GM18511 (cell line): ENCODE measurements around the gene SLC8A3.

Source experiments
- ATAC-seq: cut with Tn5 transposase; IDR thresholded peaks from one replicate; pipeline ENCODE4 v1.9.1; 2021; ENCODE audit warnings: mild to moderate bottlenecking, moderate library complexity; ENCODE audit not compliant: unreplicated experiment

The SLC8A3 gene

DNA sequence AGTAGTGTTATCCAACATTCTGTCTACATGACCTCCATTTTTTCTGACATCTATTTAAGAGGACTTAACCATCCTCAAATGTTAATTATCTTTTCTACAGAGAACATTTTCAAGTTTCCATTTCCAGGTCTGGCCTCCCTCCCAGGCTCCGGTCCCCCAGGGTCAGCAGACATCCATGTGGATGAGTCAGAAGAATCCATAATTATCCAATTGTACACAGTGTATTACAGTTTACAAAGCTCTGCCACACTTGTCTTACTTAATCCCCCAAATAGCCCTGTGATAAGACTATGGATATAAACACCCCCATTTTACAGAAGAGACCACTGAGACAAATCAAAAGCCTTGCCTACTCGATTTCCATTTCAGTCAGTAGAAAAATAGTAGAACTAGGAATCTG is 65.0 kb downstream of the SLC8A3 start:
- no peak for ATAC-seq

DNA sequence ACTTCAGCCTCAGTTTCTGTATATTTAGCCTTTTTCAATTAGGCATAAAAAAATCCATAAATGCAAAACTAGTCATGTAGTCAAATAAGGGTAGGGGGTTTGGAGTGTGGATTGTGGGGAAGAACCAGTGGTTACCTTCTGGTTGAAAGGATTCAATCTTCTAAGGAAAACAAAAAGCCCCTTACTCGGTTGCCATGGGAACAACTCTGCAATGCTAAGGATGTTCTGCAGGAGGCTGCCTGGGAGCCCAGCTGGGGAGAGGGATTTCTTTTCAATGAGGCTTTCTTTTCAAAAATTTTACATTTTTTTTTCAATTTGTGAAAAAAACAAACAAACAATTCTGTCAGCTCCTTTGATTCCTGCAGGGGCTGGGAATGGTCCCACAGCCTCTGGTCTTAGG is 67.2 kb downstream of the SLC8A3 start:
- ATAC-seq = no peak

DNA sequence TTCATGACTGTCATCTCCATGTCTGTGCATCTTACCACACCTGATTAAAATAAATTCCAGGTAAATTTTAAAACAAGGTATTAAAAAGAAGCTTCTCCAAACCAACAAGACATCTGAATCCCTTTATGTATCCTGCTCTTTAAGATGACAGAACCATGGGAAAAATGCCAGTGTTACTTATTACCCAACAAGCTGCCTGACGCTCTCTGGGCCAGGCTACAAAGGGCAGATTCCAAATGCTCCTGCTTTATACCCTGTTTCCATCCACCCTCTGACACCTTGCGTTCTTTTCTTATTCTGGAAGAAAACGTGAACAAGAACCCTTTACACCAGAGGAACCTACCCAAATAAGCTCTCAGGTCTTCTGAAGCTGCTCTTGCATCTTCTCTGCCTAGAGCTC is 70.7 kb downstream of the SLC8A3 start:
- no peak for ATAC-seq

DNA sequence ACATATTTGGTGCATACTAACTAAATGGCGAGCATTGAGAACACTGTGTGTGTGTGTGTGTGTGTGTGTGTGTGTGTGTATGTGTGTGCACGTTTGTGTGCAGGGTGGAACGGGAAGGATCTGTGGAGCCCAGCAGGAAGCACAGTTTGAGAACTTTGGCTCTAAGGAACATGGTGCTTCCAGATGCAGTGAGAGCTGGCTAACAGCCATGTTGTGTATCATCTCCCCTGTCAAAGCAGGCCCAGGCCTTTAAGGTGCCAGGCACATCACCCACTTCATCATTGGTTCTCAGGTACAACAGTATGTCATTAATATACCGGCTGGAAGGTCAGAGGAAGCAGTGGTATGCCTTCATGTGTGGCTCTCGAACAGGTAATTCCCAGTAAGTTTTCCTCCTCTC is 72.5 kb downstream of the SLC8A3 start:
- ATAC-seq = no peak

DNA sequence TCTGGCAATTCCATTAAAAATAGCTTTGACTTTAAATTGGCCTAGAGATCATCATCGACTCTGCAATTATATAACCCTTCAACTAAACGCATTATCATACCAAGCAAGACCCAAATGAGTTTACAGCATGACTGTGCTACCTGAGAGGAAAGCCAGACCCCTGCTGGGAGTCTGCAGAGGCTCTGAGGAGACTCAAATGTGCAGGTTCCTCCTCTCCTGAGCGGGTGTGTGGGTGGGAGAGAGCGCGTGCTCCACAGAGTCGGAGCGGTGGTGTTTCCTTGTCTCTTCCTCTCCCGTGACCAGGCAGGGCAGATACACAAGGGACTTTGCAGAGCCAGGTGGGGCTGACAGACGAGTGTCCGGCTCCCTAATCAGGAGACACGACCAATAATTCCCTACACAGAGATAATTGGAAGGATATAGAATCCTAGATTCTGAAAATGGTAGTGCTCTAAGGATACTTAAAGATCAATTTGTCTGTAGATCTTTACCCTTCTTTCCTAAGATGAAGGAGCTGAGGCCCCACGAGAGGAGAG is 74.1 kb downstream of the SLC8A3 start:
- ATAC-seq = no peak

DNA sequence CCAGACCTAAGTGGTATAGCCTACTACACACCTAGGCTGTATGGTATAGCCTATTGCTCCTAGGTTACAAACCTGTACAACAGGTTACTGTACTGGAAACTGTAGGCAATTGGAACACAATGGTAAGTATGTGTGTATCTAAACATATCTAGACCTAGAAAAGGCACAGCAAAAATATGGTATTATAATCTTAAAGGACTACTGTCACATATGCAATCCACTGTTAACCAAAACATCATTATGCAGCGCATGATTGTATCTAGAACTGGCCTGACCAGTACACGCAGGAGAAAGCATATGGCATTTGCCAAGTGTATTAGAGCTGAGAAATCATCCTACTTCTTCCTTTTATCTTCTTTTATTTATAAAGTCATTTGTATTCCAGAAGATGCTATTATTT is 75.5 kb downstream of the SLC8A3 start:
- no peak for ATAC-seq

DNA sequence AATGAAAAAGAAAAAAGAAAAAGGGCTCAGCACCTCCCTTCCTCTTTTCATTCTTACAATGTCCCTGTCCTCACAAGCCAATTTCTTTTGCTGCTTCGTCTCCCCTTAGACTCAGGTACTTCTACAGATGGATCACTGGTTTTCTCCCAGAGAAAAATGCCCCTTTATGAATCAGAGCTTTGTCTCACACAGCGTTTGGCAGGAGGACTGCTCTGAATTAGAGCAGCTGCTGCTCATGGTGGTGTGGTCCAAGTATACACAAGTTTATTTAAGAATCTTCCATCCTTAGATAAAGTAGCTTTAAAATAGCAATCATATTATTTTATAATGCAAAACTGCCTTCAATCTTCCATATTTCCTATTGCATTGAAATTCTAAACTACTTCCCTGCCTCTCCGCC is 80.3 kb downstream of the SLC8A3 start:
- ATAC-seq = no peak

DNA sequence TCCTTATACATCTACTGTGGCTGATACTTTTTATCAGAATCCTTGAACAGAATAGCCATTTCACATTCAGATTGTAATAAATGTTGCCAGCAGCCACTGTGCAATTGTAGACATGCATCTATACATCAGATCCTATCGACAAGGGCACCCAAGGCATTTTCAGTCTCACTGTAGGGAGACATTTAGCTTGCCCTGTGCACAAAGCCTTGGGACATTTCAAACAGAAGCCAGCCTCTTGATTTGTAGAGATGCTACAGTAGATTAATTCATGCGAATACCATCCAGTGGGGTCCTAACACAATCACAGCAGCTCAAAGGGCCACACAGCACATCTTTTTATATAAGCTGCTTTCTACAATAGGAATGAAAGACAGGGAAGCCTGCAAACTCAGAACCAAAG is 81.4 kb downstream of the SLC8A3 start:
- ATAC-seq = no peak

DNA sequence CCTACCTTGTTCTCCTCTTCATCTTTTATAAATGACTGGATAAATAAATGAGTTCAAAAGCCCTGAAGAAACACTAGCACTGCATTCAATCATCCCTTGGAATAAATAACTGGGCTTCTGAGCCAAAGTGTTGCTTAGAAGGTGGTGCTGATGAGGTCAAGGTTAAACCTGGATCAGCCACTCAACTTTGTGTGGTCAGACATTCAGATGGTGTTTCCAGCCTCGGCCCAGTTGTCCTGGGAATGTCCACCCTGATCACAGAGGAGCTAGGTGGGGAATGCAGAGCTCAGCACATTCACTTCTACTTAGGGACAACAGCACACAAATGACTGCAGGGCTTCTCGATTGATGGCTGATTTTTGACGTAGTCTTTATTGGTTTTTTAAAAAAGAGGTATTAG is 88.7 kb downstream of the SLC8A3 start:
- no peak for ATAC-seq

DNA sequence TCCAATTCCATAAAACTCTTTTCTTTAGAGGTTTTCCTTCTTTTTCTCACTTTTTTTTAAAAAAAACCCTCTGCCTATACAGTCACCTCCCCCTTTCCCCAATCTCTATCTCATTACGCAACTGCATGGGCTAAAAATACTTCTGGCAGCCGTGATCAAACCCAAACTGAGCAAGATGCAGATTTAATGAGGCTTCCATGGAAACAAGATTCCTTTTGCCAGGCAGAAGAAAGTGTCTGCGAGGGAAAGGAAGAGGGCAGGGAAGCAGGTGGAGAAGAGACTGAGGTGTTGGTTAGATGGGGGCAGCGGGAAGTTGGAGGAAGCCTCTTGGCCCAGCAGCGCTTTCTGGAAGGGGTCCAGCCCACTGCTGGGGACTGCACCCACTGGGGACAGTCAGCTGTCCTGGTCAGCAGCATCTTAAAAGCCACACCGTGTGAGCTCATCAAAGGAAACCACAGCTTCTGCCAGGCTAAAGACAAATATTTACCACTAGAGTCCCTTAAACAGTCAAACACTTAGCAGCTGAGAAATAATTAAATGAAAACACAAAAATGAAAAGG is 90.4 kb downstream of the SLC8A3 start:
- ATAC-seq = no peak

DNA sequence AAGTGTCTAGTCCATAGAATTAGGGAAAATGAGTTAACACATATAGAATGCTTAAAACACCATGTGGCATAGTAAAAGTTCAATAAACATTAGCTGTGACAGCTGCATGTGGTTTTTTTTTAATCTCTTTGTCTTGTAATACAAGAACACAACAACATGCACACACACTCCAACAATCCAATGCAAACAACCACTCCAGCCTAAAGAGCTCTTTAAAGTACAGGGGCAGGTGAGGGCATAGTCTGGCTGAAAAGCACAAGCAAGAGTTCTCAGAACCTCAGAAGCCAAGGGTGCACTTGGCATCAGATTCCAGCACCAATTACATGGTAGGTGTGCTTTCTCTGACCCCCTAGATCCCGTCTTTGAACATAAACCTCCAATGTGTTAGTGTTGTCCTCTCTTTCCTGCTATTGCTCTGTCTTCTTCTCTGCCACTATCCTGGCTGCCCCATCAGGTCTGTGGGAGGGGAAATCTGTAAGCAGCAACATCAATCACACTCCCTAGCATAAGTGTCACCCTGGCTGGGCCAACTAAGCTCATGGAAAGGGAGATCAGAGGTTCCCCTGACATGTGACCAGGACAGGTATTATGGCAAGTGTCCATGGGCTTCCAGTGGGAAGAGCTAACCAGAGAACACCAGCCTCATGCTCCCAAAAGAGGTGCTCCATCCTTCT is 91.0 kb downstream of the SLC8A3 start:
- no peak for ATAC-seq

DNA sequence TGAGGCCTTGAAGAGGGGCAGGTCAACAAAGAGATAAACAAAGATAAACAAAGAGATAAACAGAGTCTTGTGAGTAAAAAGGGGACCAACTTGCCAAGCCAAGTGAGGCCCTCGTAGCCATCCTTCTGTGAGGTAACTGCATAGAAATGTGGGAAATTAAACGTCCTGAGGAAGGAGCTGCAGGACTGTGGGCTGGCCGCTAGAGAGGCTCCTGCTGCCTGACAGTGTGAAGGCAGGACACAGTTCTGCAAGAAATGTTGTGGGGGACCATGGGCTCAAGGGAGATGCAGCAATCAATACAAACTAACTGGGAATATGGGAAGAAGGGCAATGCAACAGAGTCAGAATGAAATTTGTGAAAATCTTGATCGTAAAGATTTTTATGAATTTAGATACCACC is 91.9 kb downstream of the SLC8A3 start:
- ATAC-seq = no peak

DNA sequence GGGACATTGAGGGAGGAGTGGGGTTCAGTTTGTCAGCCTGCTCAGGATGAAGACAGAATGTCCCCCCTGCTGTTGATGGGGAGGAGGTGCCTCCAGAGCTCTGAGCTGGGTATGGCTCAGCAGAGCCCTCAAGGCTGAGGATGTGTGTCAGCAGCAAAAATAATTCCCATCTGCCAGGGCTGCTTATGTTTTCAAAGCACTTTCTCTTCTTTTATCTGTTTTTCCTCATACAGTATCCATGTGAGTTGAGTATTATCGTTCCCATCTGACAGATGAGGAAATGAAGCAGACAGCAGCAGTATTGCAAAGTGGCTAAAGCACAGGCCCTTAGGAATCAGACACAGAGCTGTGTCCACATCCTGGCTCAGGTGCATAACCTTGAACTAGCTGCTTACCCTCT is 94.1 kb downstream of the SLC8A3 start:
- ATAC-seq = no peak

DNA sequence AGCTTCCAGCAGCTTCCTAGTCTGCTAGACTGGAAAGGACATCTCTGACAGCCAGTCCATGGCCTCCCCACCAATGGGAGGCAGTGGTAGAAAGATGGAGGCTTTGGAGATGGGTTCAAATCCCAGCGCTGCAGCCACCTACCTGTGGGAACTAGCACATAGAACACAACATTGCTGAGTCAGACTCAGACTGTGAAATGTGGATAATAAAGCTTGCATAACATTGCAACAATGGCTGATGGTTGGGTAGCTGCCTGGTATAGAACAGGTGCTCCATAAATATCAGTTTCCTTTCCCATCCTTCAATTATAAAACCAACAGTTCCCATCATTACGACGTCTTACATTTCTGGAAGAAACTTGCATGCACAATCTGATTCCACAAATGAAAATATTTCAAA is 94.6 kb downstream of the SLC8A3 start:
- ATAC-seq = no peak

DNA sequence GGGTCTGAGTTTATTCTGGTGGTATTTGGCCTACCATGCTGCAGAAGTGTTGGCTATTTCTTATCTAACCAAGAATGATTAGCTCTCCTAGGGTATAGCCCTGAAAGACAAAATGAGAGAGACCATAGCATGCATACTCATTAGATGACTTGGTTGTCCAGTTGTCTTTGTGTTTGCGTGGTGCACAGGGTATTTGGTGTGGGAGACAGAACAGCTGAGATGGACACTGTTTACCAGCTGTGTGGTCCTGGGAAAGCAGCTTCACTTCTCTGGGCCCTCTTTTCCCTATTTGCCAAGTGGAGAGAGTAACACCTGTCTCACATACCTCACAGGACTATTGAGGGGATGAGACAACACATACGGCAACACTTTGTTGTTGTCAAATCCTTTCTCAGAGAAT is 95.6 kb downstream of the SLC8A3 start:
- ATAC-seq = no peak

DNA sequence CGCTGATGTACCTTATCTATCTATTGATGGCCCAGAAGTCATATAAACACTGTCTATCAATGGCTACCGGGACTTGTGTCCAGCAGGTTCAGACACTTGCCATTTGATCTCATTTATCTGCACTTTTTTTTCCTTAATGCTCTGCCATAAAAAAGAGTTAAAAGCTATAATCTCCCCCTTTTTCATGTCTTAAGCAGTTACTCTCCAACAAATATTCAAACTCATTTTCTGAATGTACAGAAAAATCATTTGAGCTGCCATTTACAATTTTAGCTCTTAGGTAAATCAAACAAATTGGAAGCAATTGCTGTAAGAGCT is 101.4 kb downstream of the SLC8A3 start:
- no peak for ATAC-seq

DNA sequence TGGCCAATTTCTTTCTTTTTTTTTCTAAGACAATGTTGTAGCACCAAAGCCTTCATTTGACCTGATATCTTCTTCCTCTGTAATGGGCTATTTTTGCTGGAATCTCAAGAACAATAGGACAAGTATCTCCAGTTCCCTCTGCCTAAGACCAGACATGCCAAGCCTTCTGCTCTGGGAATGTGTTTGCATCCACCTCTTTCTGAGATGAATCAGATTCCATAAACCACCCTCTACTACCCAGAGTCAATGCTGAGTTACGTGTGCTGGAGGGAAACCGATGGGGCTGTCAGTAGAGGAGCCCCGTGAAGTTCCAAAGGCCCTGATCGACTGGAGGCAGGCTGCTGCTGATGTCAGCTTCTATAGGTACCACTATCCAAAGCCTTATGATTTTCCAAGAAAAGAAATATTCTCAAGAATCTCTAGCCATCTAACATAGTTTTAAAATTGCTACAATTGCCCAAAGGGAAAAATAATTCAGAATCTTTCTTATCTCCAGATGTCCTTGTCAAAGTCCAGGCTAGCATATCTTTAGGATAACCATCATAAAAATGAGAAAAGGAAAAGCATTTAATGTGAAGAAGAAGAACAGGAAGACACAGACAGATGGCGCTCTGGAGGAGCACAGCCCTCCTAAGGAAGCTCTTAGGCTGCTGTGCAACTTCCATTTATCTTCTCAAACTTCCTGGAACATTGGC is 101.9 kb downstream of the SLC8A3 start:
- no peak for ATAC-seq

DNA sequence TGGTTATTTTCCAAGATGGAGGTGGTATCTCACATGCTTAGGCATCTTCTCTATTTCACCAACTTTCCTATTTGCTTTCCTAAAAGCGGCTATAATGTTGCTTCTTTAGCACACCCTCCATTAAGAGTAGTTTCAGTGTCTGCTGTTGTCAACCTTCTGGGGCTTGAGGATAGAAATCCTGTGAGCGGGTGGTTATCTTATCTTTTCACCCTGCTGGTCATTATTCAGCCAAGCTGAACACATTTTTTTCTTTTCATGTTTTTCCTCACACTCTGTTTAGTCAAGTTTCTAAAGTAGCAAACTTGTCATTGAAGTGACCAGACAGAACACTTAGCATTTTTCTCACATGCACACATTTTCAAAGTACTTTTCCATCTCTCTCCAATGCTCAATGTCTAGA is 104.5 kb downstream of the SLC8A3 start:
- ATAC-seq = no peak

DNA sequence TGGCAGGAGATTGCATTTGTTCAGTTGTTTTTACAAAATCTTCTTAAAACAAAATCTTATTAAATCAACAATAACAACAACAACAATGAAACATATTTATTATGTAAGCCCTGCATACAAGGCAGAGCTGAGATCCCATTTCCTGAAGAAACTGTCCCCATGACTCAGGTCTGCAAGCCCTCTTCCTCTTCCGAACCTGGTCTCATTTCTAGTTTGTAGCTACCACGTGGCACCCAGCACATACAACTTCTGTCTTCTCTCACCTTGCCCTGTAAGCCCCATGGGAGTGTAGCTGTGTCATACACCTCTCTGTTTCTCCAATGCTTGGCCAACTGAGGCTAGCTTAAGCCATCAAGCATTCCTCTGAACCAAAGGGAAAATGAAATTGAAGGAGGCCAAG is 106.4 kb downstream of the SLC8A3 start:
- no peak for ATAC-seq

DNA sequence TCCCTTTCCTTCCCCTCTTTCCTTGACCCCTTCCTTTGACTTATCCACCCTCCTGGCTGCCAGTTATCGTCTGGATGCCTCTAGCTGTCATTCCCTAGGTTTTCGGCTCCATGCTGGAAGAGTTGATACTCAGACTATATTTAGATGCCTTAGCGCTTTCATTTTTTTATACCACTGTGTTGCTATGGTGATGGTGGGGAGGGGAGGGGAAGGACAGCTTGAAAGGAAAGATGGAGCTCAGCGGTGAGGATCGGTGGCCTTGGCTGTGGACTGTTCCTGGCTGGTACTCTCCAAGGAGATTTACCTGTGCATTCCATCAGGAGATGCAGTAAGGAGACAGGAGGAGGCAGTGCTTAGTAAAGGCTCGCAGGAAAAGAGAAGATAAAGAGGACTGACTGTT is 108.7 kb downstream of the SLC8A3 start:
- no peak for ATAC-seq

DNA sequence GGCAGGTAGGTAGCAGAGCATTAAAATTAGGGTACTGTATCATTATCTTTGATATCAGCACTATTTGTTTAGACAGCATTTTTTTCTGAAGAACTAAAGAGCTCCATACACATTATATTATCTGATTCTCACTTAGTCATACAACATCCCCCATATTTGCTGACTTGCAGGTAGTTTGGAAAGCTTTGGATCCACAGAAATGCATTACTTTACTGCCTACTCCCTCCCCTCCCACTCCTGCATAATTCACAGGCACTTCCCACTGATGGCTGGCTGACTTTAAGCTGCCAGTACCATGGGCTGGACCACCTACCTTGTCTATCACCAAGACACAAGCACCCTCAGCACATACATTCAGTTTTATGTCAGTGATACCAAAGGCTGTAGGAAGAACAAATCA is 110.4 kb downstream of the SLC8A3 start:
- ATAC-seq = no peak

DNA sequence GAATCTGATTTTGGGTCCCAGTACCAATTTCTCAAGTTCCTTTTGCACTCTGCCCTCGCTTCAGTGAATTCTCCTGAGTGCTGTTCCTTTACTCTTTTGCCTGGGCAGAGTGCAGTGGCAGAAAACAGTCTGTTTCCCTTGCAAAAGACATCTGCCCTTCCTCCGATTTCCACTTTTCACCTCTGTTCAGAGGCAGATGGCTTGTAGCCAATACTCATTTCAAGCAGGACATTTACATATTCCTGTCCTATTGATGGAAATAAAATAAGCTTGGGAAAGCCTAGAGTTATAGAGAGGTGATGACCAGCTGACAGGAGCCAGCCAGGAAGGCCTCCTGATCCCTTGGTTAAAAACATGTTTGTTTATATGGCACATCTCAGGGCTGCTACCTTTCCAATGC is 111.0 kb downstream of the SLC8A3 start:
- ATAC-seq = no peak

DNA sequence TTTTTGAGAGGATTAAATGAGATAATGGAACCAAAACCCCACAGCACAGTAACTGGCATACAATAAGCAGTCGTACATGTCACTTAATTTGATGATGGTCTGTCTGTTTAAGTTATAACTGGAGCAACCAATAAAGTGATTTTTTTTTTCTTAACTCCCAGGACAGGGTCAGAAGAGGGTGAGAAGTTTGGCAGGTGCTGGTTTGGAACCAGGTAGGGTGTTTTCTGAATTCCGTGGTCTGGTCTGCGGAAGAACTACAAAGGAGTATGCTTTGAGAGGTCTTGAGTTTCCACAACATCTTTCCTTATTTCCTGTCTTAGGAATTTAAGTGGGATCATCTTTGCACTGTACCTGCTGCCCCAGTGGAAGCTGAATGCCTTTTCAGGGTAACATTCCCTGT is 111.7 kb downstream of the SLC8A3 start:
- no peak for ATAC-seq
